OCI-LY1 (cell line): ENCODE measurements around the gene FDX1.

Experiments used
- CTCF ChIP-seq: fragments of 200-600 bp; sonication (generic), shearing (Covaris generic); IDR thresholded peaks from 2 replicates; pipeline ENCODE4 v1.5.1; 2017; ENCODE audit warnings: mild to moderate bottlenecking, antibody characterized with exemption, low read length, moderate library complexity, mixed read lengths
- EZH2 ChIP-seq: fragments of 200-600 bp; sonication (generic), shearing (Covaris generic); IDR thresholded peaks from 2 replicates; pipeline ENCODE4 v1.8.0; 2017; ENCODE audit warnings: borderline replicate concordance, mixed run types, mild to moderate bottlenecking, antibody characterized with exemption, low read length, moderate library complexity, mixed read lengths

DNA sequence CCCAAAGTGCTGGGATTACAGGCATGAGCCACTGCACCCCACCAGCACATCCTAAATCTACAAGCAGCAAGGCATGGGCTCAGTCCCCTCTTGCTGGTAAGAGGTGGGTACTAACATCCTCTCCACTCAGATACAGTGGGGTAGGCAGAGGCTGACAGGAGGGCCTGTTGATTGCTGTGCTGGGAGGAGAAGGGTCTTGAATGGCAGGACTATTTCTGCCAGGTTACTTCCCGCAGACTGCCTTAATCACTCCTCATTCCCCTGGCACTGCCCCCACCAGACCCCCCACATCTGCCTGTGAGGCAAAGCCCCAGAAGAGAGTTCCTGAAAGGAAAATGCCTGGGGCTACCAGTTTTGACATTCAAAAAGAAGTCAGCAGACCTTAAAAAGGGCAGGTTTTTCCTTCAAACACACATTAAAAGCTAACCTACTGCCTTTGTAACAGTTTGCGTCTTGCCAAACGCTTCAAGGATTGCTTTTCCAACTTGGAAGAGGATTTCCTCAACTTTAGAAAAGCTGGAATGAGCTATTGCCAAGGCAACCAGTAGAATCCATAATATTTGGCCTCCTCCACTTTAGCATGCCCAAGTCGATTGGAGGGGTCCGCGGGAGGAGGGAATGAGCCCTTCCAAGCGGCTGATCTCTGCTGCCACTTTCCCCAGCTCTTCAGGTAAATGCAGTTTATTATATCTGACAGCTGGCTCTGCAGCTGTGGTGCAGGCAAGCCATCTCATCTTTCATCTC, 62.0 kb downstream of the FDX1 start:
- TF ChIP-seq CTCF (no peak), EZH2 (no peak)
